ENCODE measurements around the gene ODF2L.

DNA sequence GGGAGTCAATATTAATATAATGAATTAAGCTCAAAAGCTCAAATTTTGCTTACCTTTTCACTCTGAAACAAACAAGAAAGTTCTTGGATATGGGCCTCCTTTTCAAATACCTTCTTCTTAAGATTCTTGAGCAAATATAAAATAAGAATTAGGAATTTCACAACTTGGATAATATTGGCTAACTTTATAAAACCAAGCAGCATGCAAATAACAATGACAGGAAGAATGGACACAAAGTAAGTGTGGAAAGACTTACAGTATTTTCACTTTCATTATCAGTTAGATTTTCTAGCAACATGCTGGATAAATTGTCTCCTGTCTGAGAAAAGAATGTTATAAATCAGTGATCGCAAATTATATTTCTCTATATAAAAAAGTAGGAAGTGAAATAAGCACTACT lies 13.2 kb downstream of the ODF2L start:
- TF ChIP-seq CTCF (IDR thresholded peaks at IDR 0.05) (no peak), POLR2A (IDR thresholded peaks at IDR 0.05) (no peak)

Measured in prostate gland (tissue), 2 donors.